Brain microvascular endothelial cell (primary cell): ENCODE results near the gene SNX24.

Experiments
- DNase-seq: peaks from one replicate; pipeline ENCODE4 v3.0.0-alpha.2; 2020
- H3K27ac ChIP-seq: fragments of 250-450 bp; sonication (Bioruptor Pico); 2 replicates; pipeline ENCODE4 v1.5.1; 2020; ENCODE audit warnings: mild to moderate bottlenecking, moderate library complexity
- H3K27me3 ChIP-seq: fragments of 250-450 bp; sonication (Bioruptor Pico); replicated peaks from 2 replicates; pipeline ENCODE4 v1.5.1; 2020; ENCODE audit warnings: mild to moderate bottlenecking
- H3K36me3 ChIP-seq: fragments of 250-450 bp; sonication (Bioruptor Pico); replicated peaks from 2 replicates; pipeline ENCODE4 v1.5.1; 2020; ENCODE audit warnings: mild to moderate bottlenecking
- H3K4me3 ChIP-seq: 2 replicates; pipeline ENCODE4 v1.5.1; 2011; ENCODE audit warnings: low read depth, mild to moderate bottlenecking, control low read depth, low read length, moderate library complexity
- in situ Hi-C: cut with HindIII; loops from 2 replicates; pipeline ENCODE4 v1.10.0; 2017; ENCODE audit warnings: low sequenced_read_pairs, low pct_ligation_motif_present
- TF ChIP-seq, protein P1 (sequence below): IDR thresholded peaks from 2 replicates; pipeline ENCODE4 v1.5.1; 2011; ENCODE audit warnings: low read depth, mild to moderate bottlenecking, moderate library complexity, low read length, control low read depth, inconsistent platforms; ENCODE audit errors: missing control alignments

SNX24 gene

DNA sequence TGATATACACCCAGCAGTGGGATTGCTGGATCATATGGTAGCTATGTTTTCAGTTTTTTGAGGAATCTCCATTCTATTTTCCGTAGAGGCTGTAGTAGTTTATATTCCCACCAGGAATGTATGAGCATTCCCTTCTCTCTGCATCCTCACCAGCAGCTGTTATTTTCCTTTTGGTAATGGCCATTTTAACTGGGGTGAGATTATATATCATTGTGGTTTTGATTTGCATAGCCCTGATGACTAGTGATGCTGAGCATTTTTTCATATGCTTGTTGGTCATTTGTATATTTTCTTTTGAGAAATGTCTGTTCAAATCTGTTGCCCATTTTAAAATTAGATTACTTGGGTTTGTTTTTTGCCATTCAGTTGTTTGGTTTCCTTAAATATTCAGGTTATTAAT, 202.3 kb downstream of the SNX24 start:
- Histone ChIP-seq H3K4me3 (no peak overlapping the region), H3K36me3 (no peaks in the 10 kb centered on the region), H3K27me3 (no peaks in the 10 kb centered on the region), H3K27ac (no peak overlapping the region)
- in situ Hi-C loops = no loop called here
- TF ChIP-seq, protein P1, sequence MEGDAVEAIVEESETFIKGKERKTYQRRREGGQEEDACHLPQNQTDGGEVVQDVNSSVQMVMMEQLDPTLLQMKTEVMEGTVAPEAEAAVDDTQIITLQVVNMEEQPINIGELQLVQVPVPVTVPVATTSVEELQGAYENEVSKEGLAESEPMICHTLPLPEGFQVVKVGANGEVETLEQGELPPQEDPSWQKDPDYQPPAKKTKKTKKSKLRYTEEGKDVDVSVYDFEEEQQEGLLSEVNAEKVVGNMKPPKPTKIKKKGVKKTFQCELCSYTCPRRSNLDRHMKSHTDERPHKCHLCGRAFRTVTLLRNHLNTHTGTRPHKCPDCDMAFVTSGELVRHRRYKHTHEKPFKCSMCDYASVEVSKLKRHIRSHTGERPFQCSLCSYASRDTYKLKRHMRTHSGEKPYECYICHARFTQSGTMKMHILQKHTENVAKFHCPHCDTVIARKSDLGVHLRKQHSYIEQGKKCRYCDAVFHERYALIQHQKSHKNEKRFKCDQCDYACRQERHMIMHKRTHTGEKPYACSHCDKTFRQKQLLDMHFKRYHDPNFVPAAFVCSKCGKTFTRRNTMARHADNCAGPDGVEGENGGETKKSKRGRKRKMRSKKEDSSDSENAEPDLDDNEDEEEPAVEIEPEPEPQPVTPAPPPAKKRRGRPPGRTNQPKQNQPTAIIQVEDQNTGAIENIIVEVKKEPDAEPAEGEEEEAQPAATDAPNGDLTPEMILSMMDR = no peak
- DNase-seq = no peak

DNA sequence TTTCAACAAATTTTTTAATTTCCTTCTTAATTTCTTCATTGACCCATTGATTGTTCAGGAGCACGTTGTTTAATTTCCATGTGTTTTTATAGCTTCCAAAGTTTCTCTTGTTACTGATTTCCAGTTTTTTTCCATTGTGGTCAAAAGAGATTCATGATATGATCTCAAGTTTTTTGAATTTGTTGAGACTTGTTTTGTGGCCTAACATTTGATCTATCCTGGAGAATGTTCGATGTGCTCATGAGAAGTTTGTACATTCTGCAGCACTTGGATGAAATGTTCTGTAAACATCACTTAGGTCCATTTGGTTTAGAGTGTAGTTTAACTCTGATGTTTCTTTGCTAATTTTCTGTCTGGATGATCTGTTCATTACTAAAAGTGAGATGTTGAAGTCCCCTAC, 205.8 kb downstream of the SNX24 start:
- Histone ChIP-seq H3K36me3 (no peaks in the 10 kb centered on the region), H3K27me3 (no peaks in the 10 kb centered on the region), H3K4me3 (no peak overlapping the region), H3K27ac (no peak overlapping the region)
- in situ Hi-C loops = no loop called here
- TF ChIP-seq, protein P1 = no peak
- DNase-seq = no peak
